Activated CD4-positive, alpha-beta T cell treated with anti-CD3 and anti-CD28 coated beads, Interleukin-2, amount 10 ng/mL, durations not matched to agents 24 days and 14 days (primary cell): Measurements from ENCODE around the gene RPL27A. TPM values are rescaled to one million over a fixed set of nuclear protein-coding genes. Genes with fewer than 3 reads are reported as not detected.

Source experiments
- DNase-seq: peaks from one replicate; pipeline ENCODE4 v3.0.0; 2022
- H3K27ac Mint-ChIP-seq: one replicate; pipeline ENCODE4 v1.8.0; 2022; ENCODE audit warnings: mild to moderate bottlenecking, mixed read lengths
- H3K27me3 Mint-ChIP-seq: one replicate; pipeline ENCODE4 v1.8.0; 2022; ENCODE audit warnings: mixed read lengths
- H3K36me3 Mint-ChIP-seq: one replicate; pipeline ENCODE4 v1.8.0; 2022; ENCODE audit warnings: low read depth, mild to moderate bottlenecking, mixed read lengths
- H3K4me1 Mint-ChIP-seq: one replicate; pipeline ENCODE4 v1.8.0; 2021; ENCODE audit warnings: mixed read lengths
- H3K4me3 Mint-ChIP-seq: one replicate; pipeline ENCODE4 v1.8.0; 2022; ENCODE audit warnings: mild to moderate bottlenecking, moderate library complexity, mixed read lengths
- H3K9me3 Mint-ChIP-seq: one replicate; pipeline ENCODE4 v1.8.0; 2021; ENCODE audit warnings: mixed read lengths
- intact Hi-C: fragments of 100-400 bp; cut with micrococcal nuclease; formaldehyde crosslinking; loops from one replicate; pipeline ENCODE4 v1.15.1; 2023
- total RNA-seq: library from RNA; stranded (reverse); gene quantifications from 2 replicates; pipeline ENCODE4 v1.2.3, GENCODE V29; 2022

RPL27A gene
- total RNA-seq, 1 donor from 2014 or later = 745 TPM

DNA sequence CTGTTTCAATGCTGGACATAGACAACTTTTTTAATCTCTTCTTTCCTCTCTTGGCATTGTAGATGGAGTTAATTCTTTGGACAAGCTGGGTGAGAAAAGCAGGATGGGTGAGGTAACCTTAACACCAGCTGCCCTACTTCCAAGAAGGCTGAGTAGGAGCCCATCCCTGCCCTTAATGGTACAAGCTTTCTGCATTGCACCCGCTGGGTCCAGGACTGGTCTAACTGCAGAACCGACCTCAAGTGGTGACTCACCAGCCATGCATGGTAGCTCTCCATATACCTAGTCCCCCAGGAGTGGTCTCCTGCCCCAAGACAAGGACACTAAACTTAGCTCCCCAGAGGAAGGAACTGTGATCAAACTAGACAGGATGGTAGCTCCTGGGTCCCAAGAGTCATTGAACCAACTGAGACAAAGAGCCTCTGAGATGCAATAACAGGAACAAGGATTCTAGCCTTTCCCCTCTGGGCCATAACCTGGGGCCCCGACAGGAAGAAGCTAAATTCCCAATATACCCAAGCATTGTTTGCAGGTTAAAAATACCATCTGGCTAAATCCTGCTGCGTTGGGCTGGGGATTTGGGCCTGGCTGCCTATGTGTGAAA, 32.1 kb downstream of the RPL27A start:
- H3K27ac Mint-ChIP-seq = no peak overlapping the region
- H3K4me3 Mint-ChIP-seq = no peak overlapping the region
- no peaks in the 10 kb centered on the region for H3K36me3 Mint-ChIP-seq
- no peaks in the 10 kb centered on the region for H3K27me3 Mint-ChIP-seq
- no peak for DNase-seq
- intact Hi-C loops = no loop called here
- peaks cover 6% of the 10 kb centered on the region for H3K4me1 Mint-ChIP-seq
- H3K9me3 Mint-ChIP-seq = no peaks in the 10 kb centered on the region

DNA sequence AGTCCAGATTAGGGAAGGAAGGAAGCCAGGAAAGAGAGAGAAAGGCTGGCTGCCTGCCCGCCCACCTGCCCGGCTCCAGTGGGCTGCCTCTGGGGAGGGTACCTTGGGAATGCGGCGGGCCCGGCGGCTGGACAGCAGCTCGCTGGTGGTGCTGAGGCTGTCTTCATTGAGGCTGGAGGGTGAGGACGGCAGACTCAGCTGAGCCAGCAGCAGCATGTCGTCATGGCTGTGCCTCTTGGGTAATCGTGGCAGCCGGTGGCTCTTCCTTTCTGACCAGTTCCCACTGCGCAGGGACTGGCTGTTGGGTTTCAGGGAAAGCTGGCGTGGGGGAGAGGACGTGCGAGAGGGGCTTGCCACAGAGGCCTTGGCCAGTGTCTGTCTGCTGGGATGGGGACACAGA, 32.9 kb downstream of the RPL27A start:
- Mint-ChIP-seq H3K27me3 (no peaks in the 10 kb centered on the region), H3K4me3 (no peak overlapping the region), H3K27ac (no peak overlapping the region), H3K36me3 (no peaks in the 10 kb centered on the region), H3K4me1 (peaks cover 6% of the 10 kb centered on the region), H3K9me3 (no peaks in the 10 kb centered on the region)
- intact Hi-C loops = no loop called here
- DNase-seq = no peak

DNA sequence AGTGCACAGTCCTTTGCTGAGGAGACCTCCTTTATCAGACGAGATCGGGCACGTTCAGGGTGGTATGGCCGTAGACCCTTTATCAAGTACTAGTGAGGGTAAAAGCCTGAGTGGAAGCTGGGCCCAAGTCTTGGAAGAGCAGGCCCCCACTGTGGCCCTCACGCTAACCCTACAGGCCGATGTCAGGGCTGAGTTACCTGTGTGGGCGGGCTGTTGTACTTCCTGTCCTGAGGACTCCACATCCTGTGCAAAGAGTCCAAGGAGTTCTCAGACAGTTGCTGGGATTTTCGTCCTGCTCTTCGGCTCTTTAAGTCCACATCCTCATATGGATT, 34.9 kb downstream of the RPL27A start:
- H3K27me3 Mint-ChIP-seq = no peaks in the 10 kb centered on the region
- DNase-seq = no peak
- no peak overlapping the region for H3K27ac Mint-ChIP-seq

DNA sequence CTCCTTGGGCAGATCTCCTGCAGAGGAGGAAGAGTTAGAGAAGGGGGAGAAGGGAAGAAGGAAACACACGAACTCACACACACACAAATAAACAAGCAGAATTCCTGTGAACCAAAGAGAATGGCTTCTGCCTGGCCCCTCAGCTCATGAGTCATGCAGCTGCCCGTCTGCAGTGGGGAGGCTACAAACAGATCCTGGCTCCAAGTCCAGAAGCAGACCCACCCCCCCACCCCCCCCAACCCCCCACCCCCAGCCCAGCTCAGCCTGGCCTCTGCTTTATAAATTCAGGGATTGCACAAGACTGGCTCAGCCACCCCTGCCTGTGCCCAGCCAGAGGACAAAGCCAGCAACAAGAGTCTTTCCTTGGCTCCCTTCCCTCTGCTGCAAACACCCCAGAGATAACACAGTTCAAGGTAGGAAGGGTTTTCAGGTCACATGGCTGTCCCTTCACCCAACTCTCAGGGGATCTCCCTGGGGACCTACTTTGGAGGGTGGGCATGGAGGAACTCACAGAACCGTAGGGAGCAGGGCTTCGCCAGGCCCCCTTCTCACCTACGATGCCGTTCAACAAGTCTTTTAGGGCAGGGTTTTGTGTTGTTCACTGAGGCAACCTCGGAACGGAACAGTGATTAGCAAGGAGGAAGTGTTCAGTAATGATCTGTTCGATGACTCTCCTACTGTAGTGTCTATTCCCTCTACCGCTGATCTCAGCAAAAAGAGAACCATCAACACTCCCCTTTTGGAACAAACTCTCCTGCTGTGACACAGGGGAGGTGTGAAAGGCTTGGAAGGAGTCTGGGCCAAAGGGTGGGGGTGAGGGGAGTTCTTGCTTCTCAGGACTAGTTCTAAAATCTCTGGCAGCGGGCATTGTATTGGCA, 35.5 kb downstream of the RPL27A start:
- Mint-ChIP-seq H3K27me3 (no peaks in the 10 kb centered on the region), H3K27ac (no peak overlapping the region), H3K9me3 (no peaks in the 10 kb centered on the region), H3K4me1 (peaks cover 6% of the 10 kb centered on the region), H3K36me3 (no peaks in the 10 kb centered on the region), H3K4me3 (no peak overlapping the region)
- DNase-seq = no peak
- intact Hi-C loops = no loop called here

More for the DNA sequence above, 34.9 kb downstream of the RPL27A start:
- Mint-ChIP-seq H3K36me3 (no peaks in the 10 kb centered on the region), H3K9me3 (no peaks in the 10 kb centered on the region), H3K4me1 (peaks cover 6% of the 10 kb centered on the region), H3K4me3 (no peak overlapping the region)
- intact Hi-C loops = no loop called here

DNA sequence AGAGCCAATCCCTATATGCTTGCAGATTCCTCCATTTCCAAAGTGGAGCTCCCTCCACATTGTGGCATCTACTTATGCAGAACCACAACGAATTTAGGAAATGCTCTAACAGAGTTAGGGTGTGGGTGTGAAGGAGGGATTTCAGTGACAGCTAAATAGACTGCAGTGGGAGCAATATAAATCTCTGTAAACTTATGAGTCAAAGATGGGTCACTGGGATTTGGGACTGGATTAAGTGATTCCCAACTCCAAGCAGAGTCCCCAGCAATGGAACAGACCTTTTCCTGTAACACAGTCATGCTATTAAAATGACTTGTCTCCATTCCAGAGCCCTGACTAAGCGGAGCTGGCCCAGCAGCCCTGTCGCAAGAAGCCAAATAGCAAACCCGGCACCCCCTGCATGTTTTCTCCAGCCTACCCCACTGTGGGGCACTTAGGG, 36.6 kb downstream of the RPL27A start:
- no peak overlapping the region for H3K27ac Mint-ChIP-seq
- no peak overlapping the region for H3K4me3 Mint-ChIP-seq
- H3K27me3 Mint-ChIP-seq = no peaks in the 10 kb centered on the region
- no peaks in the 10 kb centered on the region for H3K9me3 Mint-ChIP-seq
- intact Hi-C loops = no loop called here
- peaks cover 6% of the 10 kb centered on the region for H3K4me1 Mint-ChIP-seq
- no peak for DNase-seq
- no peaks in the 10 kb centered on the region for H3K36me3 Mint-ChIP-seq

DNA sequence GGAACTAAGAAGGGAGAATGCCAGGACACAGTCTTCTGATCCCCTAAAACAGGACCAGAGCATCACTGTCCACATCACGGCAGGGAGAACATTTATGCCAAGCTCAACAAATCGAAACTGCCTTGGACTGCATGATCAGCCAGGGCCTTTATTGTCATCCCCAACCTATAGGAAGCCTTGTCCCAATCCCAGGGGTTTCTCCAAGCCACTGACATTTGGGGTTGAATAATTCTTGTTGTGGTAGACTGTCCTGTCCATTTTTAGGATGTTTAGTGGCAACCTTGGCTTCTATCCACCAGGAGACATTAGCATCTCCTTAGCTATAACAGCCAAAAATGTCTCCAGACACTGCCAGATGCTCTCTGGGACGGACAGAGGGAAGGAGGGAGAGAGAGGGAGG, 37.1 kb downstream of the RPL27A start:
- no peak overlapping the region for H3K27ac Mint-ChIP-seq
- no peaks in the 10 kb centered on the region for H3K9me3 Mint-ChIP-seq
- H3K4me3 Mint-ChIP-seq = no peak overlapping the region
- no peaks in the 10 kb centered on the region for H3K36me3 Mint-ChIP-seq
- intact Hi-C loops = no loop called here
- DNase-seq = no peak
- no peaks in the 10 kb centered on the region for H3K27me3 Mint-ChIP-seq
- H3K4me1 Mint-ChIP-seq = peaks cover 6% of the 10 kb centered on the region

DNA sequence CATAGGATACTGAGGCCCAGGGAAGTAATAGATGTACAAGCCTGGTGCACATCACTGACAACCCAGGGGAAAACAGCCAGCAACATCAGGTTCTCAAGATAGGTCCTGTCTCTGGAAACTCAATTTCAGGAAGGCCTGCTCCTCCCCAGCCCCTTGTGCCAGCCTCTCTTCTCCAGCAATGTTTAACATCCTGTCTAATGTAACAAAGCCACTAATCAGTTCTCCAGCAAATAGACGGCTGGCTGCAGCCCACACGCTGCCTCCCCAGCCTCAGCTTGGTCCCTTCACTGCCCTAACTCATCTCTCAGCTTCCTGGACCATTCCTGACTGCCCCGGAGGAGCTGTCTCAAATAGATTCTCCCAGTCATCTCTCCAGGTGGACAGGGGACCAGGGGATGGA, 37.8 kb downstream of the RPL27A start:
- no peak overlapping the region for H3K27ac Mint-ChIP-seq
- H3K4me3 Mint-ChIP-seq = no peak overlapping the region
- no peaks in the 10 kb centered on the region for H3K36me3 Mint-ChIP-seq
- intact Hi-C loops = no loop called here
- no peaks in the 10 kb centered on the region for H3K27me3 Mint-ChIP-seq
- no peak for DNase-seq
- H3K9me3 Mint-ChIP-seq = no peaks in the 10 kb centered on the region
- H3K4me1 Mint-ChIP-seq = peaks cover 6% of the 10 kb centered on the region

DNA sequence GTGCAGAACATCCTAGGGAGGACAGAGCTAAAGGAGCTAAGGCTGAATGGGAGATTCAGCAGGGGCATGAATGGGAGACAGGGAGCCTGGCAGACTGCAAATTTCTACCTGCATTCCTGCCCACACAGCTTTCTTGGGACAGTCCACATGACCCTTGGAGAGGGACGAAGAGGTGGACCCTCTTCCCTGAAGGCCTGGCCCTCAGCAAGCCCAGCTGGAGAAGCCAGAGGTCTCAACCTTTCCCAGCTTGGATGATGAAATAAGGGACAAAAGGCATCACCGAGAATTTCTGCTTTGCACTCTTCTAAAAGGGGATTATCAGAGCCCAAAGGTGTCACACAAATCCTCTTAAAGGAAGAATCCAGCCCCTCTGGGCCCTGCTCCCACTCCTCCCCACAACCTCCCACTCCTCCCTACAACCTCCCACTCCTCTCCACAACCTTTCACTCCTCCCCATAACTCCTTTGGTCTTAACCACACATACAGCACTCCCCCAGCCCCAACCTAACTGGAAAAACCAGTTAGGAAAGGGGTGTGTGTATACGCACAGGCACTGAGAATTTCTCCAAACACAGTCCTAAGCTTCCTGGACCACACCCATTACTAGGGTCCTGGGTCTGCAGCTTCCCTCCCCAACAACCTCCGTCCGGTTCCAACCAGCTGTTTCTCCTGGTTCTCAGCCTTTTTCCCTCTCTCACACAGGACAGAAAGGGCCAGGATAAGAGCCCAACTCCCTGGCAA, 38.4 kb downstream of the RPL27A start:
- no peak overlapping the region for H3K4me3 Mint-ChIP-seq
- H3K4me1 Mint-ChIP-seq = peaks cover 6% of the 10 kb centered on the region
- H3K27me3 Mint-ChIP-seq = no peaks in the 10 kb centered on the region
- H3K27ac Mint-ChIP-seq = no peak overlapping the region
- no peak for DNase-seq
- no peaks in the 10 kb centered on the region for H3K36me3 Mint-ChIP-seq
- no peaks in the 10 kb centered on the region for H3K9me3 Mint-ChIP-seq
- intact Hi-C loops = no loop called here

DNA sequence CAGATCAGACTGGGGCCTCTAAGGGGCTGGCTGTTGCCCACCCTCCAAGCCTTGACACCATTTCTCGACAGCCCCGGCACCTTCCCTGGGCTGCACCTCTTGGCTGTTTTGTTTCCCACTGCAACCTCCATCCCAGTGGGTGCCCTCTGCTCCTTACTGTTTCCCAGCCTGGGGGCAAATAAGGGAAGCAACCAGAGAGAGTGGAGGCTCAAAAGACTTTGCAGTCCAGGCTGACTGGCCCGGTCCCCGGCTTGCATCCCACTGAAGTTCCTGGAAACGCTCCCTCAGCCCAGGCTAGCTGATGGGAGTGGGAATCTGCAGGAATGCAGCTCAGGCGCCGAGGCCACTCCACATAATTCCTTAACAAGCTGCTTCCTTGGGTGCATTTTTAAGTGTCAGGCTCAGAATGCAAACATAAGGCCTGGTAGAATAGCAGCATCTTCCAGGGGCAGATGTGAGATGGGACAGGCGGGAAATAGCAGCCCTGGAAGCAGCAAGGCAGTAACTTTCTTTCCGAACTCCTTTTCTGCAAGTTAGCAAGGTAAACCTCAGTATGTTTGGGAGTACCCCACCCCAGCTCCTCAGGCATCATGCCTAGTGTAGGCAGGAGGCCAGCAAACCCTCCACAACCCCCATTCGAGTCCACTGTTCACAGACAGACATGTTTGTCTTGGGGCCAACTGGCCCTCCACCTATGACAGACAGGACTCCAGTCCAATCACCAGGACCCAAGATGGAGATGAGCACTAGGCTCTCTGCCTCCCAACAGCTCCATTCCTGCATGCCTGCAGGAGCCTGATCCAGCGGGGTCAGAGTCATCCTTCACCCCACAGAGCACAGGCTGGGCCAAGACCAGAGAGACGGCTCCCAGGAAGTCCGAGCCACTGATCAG, 39.3 kb downstream of the RPL27A start:
- H3K4me1 Mint-ChIP-seq = peaks cover 6% of the 10 kb centered on the region
- intact Hi-C loops = no loop called here
- H3K4me3 Mint-ChIP-seq = no peak overlapping the region
- H3K27me3 Mint-ChIP-seq = no peaks in the 10 kb centered on the region
- DNase-seq = no peak
- H3K9me3 Mint-ChIP-seq = no peaks in the 10 kb centered on the region
- no peak overlapping the region for H3K27ac Mint-ChIP-seq
- H3K36me3 Mint-ChIP-seq = no peaks in the 10 kb centered on the region

DNA sequence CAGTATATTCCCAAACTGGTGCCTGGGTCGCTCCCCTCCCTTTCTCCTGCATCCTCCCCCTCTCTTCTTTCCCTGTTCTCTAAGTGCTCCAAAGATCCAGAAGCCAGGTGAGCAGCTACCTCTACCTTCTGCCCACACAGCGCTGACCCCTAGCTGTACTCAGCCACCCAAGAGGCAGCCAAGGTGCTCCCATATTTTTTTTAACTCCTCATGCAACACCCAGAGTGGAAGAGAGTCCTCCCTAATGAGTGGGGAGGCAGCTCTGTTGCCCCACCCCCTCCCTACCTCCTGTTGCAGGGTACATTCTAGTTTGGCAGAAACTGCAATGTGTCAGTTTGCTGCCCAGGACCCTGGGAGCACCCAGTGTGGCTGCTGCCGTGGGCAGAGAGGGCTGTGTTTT, 40.2 kb downstream of the RPL27A start:
- no peak overlapping the region for H3K4me3 Mint-ChIP-seq
- intact Hi-C loops = no loop called here
- DNase-seq = no peak
- no peaks in the 10 kb centered on the region for H3K36me3 Mint-ChIP-seq
- no peak overlapping the region for H3K27ac Mint-ChIP-seq
- H3K27me3 Mint-ChIP-seq = peaks cover 5% of the 10 kb centered on the region
- H3K9me3 Mint-ChIP-seq = no peaks in the 10 kb centered on the region
- no peaks in the 10 kb centered on the region for H3K4me1 Mint-ChIP-seq

DNA sequence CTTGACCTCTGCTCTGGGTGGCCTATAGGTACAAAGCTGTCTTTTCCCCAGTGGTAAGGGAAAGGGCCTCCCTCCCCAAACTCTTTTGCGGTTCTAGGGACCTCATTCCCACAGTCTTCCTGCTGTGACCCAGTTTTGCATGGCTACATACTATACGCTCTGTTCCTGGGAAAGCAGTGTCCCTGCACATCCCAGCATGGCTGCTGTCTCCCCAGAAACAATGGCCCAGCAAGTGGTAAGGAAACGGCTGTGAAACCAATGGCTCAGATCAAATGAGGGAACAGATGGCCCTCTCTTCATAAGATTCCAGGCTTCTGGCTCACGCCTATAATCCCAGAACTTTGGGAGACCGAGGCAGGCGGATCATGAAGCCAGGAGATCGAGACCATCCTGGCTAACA, 41.1 kb downstream of the RPL27A start:
- Mint-ChIP-seq H3K4me1 (no peaks in the 10 kb centered on the region), H3K27me3 (peaks cover 5% of the 10 kb centered on the region), H3K27ac (no peak overlapping the region), H3K4me3 (no peak overlapping the region), H3K36me3 (no peaks in the 10 kb centered on the region), H3K9me3 (no peaks in the 10 kb centered on the region)
- DNase-seq = no peak
- intact Hi-C loops = no loop called here

DNA sequence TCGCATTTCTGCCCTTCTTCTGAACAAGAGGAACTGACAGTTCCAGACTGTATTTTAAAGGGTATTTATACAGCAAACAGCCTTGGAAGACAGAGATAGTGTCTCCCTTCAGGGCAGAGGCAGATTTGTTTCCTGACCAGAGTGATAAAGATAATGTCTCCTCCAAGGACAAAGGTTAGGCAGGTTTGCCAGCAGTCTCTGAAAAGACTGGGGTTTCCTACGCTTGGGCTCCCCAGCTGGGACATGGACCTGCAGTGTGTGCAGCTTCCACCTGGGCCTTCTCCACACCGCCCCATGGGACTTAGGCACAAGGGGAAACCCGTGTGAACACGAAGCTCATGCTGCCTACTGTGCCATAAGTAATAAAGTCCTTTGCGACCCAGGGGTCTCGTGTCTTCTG, 42.1 kb downstream of the RPL27A start:
- intact Hi-C loops = no loop called here
- H3K36me3 Mint-ChIP-seq = no peaks in the 10 kb centered on the region
- H3K4me3 Mint-ChIP-seq = no peak overlapping the region
- H3K27ac Mint-ChIP-seq = no peak overlapping the region
- no peak for DNase-seq
- peaks cover 5% of the 10 kb centered on the region for H3K27me3 Mint-ChIP-seq
- no peaks in the 10 kb centered on the region for H3K4me1 Mint-ChIP-seq
- H3K9me3 Mint-ChIP-seq = no peaks in the 10 kb centered on the region

DNA sequence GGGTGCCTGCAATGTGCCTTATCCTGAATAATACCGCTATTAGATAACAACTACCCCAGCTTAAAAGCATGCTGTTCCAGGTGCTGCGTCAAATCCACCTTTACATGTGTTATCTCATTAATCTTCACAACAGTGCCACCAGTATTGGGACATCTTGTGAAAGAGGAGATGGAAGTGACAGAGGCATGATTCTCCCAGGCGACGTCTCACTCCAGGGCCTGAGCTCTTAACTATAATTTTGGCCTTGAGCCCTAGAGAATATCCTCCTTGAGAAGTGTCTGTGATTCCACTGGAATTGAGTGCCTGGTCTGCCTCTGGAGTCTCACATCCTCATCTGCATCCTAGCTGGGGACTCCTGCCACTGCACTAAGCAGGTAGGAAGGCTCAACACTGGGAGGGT, 43.8 kb downstream of the RPL27A start:
- intact Hi-C loops = no loop called here
- H3K27me3 Mint-ChIP-seq = peaks cover 5% of the 10 kb centered on the region
- H3K27ac Mint-ChIP-seq = no peak overlapping the region
- H3K4me3 Mint-ChIP-seq = no peak overlapping the region
- H3K9me3 Mint-ChIP-seq = no peaks in the 10 kb centered on the region
- H3K36me3 Mint-ChIP-seq = no peaks in the 10 kb centered on the region
- H3K4me1 Mint-ChIP-seq = no peaks in the 10 kb centered on the region
- no peak for DNase-seq
